ENCODE measurements around the gene PBX2. TPM values are rescaled to one million over a fixed set of nuclear protein-coding genes. Genes with fewer than 3 reads are reported as not detected.

Gene PBX2
- total RNA-seq, 1 experiment from 2014 or later: 130 TPM

GRCh38 chr6:32166411-32167061 lies 23.5 kb downstream of the PBX2 start (continued):
- no peak for TF ChIP-seq CDX4 (CRISPR knock-in tag; IDR thresholded peaks at IDR 0.05; ENCODE audit: borderline replicate concordance)

GRCh38 chr6:32164295-32164694 lies 25.7 kb downstream of the PBX2 start, which contains the start of gene EGFL8:
Gene EGFL8 (plus strand): TSS chr6:32164595. CDS start chr6:32166166, 1,571 bp downstream.
- DNase-seq (ENCODE audit: low spot score): no peak

More at GRCh38 chr6:32164295-32164694, 25.7 kb downstream of the PBX2 start, which contains the start of gene EGFL8:
- ATAC-seq: no peak
- ChIA-PET CTCF (interaction anchor here (0.6 to 5.1 kb wide), 8 partner anchors 10 to 1058 kb away, joined by 3 to 47 read pairs (median 5); partner anchors contain the start of genes ATF6B and FKBPL), POLR2A (no interaction called here)
- H3K4me1 Mint-ChIP-seq: peaks cover 11% of the 10 kb centered on the region
- TF ChIP-seq TP53 (CRISPR knock-in tag; IDR thresholded peaks at IDR 0.05): no peak
- no peak for TF ChIP-seq OVOL2 (CRISPR knock-in tag; IDR thresholded peaks at IDR 0.05; ENCODE audit: borderline replicate concordance)
- no peak for TF ChIP-seq TCF7 (CRISPR knock-in tag; IDR thresholded peaks at IDR 0.05; ENCODE audit: low read depth)
- no peak for TF ChIP-seq CBFB (CRISPR knock-in tag; IDR thresholded peaks at IDR 0.05; ENCODE audit: low read depth)
- no peak for TF ChIP-seq EMX1 (CRISPR knock-in tag; IDR thresholded peaks at IDR 0.05)
- TF ChIP-seq SMAD4 (CRISPR knock-in tag; IDR thresholded peaks at IDR 0.05): no peak
- TF ChIP-seq NR2C2 (CRISPR knock-in tag; IDR thresholded peaks at IDR 0.05): no peak
- TF ChIP-seq ZNF138 (CRISPR knock-in tag; conservative IDR thresholded peaks at IDR 0.05): no peak
- TF ChIP-seq ZNF532 (CRISPR knock-in tag; IDR thresholded peaks at IDR 0.05; ENCODE audit: borderline replicate concordance): no peak
- no peak for TF ChIP-seq FOXP4 (CRISPR knock-in tag; IDR thresholded peaks at IDR 0.05)
- no peak for TF ChIP-seq ZNF317 (CRISPR knock-in tag; IDR thresholded peaks at IDR 0.05; ENCODE audit: borderline replicate concordance, low read depth)
- TF ChIP-seq USF1 (CRISPR knock-in tag; IDR thresholded peaks at IDR 0.05): no peak
- TF ChIP-seq GABPB1 (CRISPR knock-in tag; IDR thresholded peaks at IDR 0.05): no peak
- peak within 1 kb of the TSS; percentile 12; the same call in 1 of the 2 replicates for H3K27ac Mint-ChIP-seq
- peaks cover 23% of the 10 kb centered on the region for H3K36me3 Mint-ChIP-seq
- H3K9me3 Mint-ChIP-seq: no peaks in the 10 kb centered on the region
- H3K4me3 Mint-ChIP-seq: no peak within 1 kb of the TSS
- no peaks in the 10 kb centered on the region for H3K27me3 Mint-ChIP-seq (ENCODE audit: low read depth)
